ENCODE data around the gene SPON1. TPM values are rescaled to one million over a fixed set of nuclear protein-coding genes. Genes with fewer than 3 reads are reported as not detected.

Gene SPON1
- total RNA-seq, 6 experiments from 2014 or later = not detected

- no peak for DNase-seq
These were observed 278.4 kb downstream of the SPON1 start for GRCh38 chr11:14240951-14241350.

GRCh38 chr11:14242187-14242586 lies 279.7 kb downstream of the SPON1 start:
- no peak for DNase-seq
- Mint-ChIP-seq H3K36me3 (ENCODE audit: low read depth) (no peaks in the 10 kb centered on the region), H3K27me3 (ENCODE audit: insufficient read depth) (peaks cover 32% of the 10 kb centered on the region), H3K4me3 (no peak overlapping the region), H3K9me3 (no peaks in the 10 kb centered on the region), H3K4me1 (ENCODE audit: low read depth) (no peaks in the 10 kb centered on the region), H3K27ac (no peak overlapping the region)
- no peak for TF ChIP-seq CTCF (IDR thresholded peaks at IDR 0.05)

More at GRCh38 chr11:14240951-14241350, 278.4 kb downstream of the SPON1 start:
- Mint-ChIP-seq H3K4me3 (no peak overlapping the region), H3K36me3 (ENCODE audit: low read depth) (no peaks in the 10 kb centered on the region), H3K27ac (no peak overlapping the region), H3K4me1 (ENCODE audit: low read depth) (no peaks in the 10 kb centered on the region), H3K9me3 (no peaks in the 10 kb centered on the region), H3K27me3 (ENCODE audit: insufficient read depth) (peaks cover 29% of the 10 kb centered on the region)
- no peak for TF ChIP-seq CTCF (IDR thresholded peaks at IDR 0.05)

GRCh38 chr11:14242733-14243132 lies 280.2 kb downstream of the SPON1 start:
- Mint-ChIP-seq H3K36me3 (ENCODE audit: low read depth) (no peaks in the 10 kb centered on the region), H3K27me3 (ENCODE audit: insufficient read depth) (peaks cover 37% of the 10 kb centered on the region), H3K4me3 (no peak overlapping the region), H3K9me3 (no peaks in the 10 kb centered on the region), H3K4me1 (ENCODE audit: low read depth) (no peaks in the 10 kb centered on the region), H3K27ac (no peak overlapping the region)
- TF ChIP-seq CTCF (IDR thresholded peaks at IDR 0.05) = no peak
- DNase-seq = no peak

- Mint-ChIP-seq H3K4me1 (ENCODE audit: low read depth) (no peaks in the 10 kb centered on the region), H3K27ac (no peak overlapping the region), H3K9me3 (no peaks in the 10 kb centered on the region), H3K4me3 (no peak overlapping the region), H3K27me3 (ENCODE audit: insufficient read depth) (peaks cover 36% of the 10 kb centered on the region), H3K36me3 (ENCODE audit: low read depth) (no peaks in the 10 kb centered on the region)
- TF ChIP-seq CTCF (IDR thresholded peaks at IDR 0.05) = no peak
- DNase-seq = no peak
These were observed 282.4 kb downstream of the SPON1 start for GRCh38 chr11:14244926-14245325.

- H3K4me1 Mint-ChIP-seq (ENCODE audit: low read depth) = no peaks in the 10 kb centered on the region
- H3K27ac Mint-ChIP-seq = no peak overlapping the region
- no peaks in the 10 kb centered on the region for H3K36me3 Mint-ChIP-seq (ENCODE audit: low read depth)
- H3K9me3 Mint-ChIP-seq = no peaks in the 10 kb centered on the region
- no peak for TF ChIP-seq CTCF (IDR thresholded peaks at IDR 0.05)
- H3K4me3 Mint-ChIP-seq = no peak overlapping the region
- H3K27me3 Mint-ChIP-seq (ENCODE audit: insufficient read depth) = peaks cover 36% of the 10 kb centered on the region
- DNase-seq = no peak
These were observed 282.9 kb downstream of the SPON1 start for GRCh38 chr11:14245444-14245843.

GRCh38 chr11:14248580-14248981 lies 286.1 kb downstream of the SPON1 start:
- H3K4me3 Mint-ChIP-seq = no peak overlapping the region
- no peak overlapping the region for H3K27ac Mint-ChIP-seq
- no peak for TF ChIP-seq CTCF (IDR thresholded peaks at IDR 0.05)
- H3K36me3 Mint-ChIP-seq (ENCODE audit: low read depth) = no peaks in the 10 kb centered on the region
- no peaks in the 10 kb centered on the region for H3K9me3 Mint-ChIP-seq
- H3K4me1 Mint-ChIP-seq (ENCODE audit: low read depth) = no peaks in the 10 kb centered on the region
- H3K27me3 Mint-ChIP-seq (ENCODE audit: insufficient read depth) = peaks cover 38% of the 10 kb centered on the region
- DNase-seq = no peak
